NT2/D1 (cell line): ENCODE data around the gene EPB41L4A.

ENCODE experiments used
- SUZ12 ChIP-seq: IDR thresholded peaks from 2 replicates; pipeline ENCODE4 v1.6.1; 2011; ENCODE audit not compliant: insufficient read length, insufficient read depth; ENCODE audit errors: extremely low read depth
- YY1 ChIP-seq: IDR thresholded peaks from 2 replicates; pipeline ENCODE4 v1.6.1; 2011; ENCODE audit not compliant: insufficient read length, insufficient read depth

DNA sequence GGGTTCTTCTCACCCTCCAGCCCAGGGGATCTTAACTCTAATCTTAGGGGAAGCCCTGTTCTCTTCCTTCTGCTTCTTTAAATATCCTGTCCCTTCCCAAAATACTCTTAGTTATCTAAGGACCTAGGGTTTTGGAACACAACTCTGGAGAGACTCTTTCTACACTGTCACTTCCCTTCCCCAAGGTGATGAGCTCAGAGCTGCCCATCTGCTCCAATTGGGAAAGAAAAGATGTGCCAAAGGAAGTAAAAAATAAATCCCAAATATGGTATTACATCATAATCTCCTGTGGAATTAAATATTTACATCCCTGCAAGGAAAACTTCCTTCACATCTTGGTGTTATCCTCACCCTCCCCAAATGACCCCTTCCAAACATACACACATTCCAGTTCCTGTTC, 291.2 kb downstream of the EPB41L4A start:
- no peak for TF ChIP-seq YY1
- TF ChIP-seq SUZ12, result no peak
